Lower leg skin (tissue), 3 donors: Measurements from ENCODE around the gene KRT80.

Source experiments
- POLR2A ChIP-seq, 2 donors: fragments of 450-650 bp; IDR thresholded peaks; one replicate each; pipeline ENCODE4 v1.6.1; 2016 to 2017; ENCODE audit warnings: antibody characterized with exemption in 2 of 2, mild to moderate bottlenecking in 1 of 2, moderate library complexity in 1 of 2
- TF ChIP-seq, protein P1 (sequence below), 3 donors: fragments of 450-650 bp; IDR thresholded peaks; one replicate each; pipeline ENCODE4 v1.5.1; 2016; ENCODE audit warnings: antibody characterized with exemption in 3 of 3, mild to moderate bottlenecking in 3 of 3, moderate library complexity in 2 of 3

DNA sequence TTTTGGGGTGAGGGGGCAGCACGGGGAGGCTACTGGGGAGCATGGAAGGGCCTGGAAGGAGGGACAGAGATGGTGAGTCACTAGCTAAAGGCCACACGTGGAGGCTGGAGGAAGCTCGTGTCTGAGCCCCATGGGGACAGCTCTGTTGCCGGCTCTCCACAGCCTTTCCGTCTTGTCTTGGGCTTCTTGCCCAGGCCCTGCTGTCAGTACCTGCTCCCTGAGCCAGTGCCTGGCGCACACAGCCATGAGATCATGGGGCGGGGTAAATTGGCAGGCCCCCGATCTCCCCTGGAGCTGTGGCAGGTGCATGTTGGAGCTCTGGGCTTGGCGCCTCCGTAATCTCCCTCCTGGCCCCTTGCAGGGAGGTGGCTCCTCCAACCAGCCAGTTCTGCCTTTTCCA is 16.1 kb upstream of the KRT80 start:
- TF ChIP-seq POLR2A (IDR thresholded peaks at IDR 0.05) = no peak
- TF ChIP-seq, protein P1, sequence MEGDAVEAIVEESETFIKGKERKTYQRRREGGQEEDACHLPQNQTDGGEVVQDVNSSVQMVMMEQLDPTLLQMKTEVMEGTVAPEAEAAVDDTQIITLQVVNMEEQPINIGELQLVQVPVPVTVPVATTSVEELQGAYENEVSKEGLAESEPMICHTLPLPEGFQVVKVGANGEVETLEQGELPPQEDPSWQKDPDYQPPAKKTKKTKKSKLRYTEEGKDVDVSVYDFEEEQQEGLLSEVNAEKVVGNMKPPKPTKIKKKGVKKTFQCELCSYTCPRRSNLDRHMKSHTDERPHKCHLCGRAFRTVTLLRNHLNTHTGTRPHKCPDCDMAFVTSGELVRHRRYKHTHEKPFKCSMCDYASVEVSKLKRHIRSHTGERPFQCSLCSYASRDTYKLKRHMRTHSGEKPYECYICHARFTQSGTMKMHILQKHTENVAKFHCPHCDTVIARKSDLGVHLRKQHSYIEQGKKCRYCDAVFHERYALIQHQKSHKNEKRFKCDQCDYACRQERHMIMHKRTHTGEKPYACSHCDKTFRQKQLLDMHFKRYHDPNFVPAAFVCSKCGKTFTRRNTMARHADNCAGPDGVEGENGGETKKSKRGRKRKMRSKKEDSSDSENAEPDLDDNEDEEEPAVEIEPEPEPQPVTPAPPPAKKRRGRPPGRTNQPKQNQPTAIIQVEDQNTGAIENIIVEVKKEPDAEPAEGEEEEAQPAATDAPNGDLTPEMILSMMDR (IDR thresholded peaks at IDR 0.05) = no peak
